Skeletal muscle cell (primary cell): ENCODE results near the gene CD9.
A peak's percentile ranks its signal among the peaks of the same experiment; 100 is the strongest.

Source experiments
- DNase-seq: peaks from one replicate; pipeline ENCODE4 v3.0.0-alpha.2; 2010; ENCODE audit warnings: low read depth
- H3K4me3 ChIP-seq: 2 replicates; pipeline ENCODE4 v1.5.1; 2011; ENCODE audit warnings: low read depth, mild to moderate bottlenecking, control low read depth, low read length, moderate library complexity

Gene CD9

GRCh38 chr12:6214633-6215032, 14.4 kb downstream of the CD9 start:
- DNase-seq: no peak

DNA sequence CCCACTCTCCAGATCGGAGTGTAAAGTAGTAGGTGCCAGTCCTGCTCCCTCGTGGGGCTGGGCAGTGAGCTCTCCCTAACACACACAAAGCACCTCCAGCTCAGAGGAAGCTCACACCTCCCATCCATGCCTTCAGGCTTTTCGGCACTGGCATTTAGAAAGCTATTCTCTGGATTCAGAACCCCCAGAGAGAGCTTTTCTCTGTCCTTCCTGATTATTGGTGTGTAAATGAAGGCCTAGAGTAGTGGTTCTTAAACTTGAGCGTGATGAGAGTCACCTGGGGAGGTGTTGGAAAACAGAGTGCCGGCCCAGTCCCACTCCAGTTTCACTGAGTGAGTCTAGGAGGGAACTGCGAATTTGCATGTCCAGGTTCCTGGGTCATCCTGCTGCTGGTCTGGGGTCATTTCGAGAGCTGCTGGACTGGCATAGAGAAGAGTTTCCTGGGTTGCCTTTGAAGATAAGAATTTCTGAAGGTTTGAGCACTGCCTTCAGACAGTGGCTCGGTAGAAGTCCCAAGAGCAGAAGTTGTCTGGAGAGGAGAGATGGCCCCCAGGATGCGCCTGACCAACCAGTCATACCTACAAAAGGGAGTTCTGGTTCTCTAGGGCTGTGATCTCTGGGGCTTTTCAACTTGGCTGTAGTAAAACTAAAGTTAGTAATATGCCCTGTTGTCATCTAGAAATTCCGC, 15.1 kb downstream of the CD9 start:
- DNase-seq: no peak
- no peak overlapping the region for H3K4me3 ChIP-seq

More at GRCh38 chr12:6214633-6215032, 14.4 kb downstream of the CD9 start:
- H3K4me3 ChIP-seq: no peak overlapping the region

DNA sequence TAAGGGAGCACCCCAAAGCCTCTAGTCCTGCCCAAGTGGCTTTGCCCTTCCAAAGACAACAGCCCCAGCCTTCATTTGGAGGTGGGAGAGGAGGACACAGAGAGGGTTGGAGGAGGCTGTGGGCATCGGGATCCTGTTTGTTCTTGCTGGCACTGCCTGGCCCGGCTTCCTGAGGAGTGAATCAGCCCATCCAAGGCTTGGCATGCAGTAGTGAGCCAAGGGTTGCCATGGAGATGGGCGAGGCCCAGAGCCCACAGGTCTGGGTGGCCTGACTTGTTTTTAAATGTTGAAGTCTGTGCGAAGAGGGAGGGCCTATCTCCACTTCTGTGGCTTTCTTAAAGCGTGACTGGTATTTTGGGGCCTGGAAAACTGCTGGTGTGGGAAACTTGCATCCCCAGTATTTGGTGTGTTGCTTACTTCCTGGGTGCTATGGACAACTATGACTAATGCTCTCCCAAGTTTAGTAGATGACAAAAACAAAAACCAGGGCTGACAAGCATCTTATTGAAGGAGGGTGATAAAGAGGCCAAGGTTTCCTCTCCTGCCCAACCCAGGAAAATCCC, 15.8 kb downstream of the CD9 start:
- no peak for DNase-seq
- H3K4me3 ChIP-seq: no peak overlapping the region

- DNase-seq: no peak
- H3K4me3 ChIP-seq: no peak overlapping the region
Observed at GRCh38 chr12:6216581-6216980, 16.4 kb downstream of the CD9 start.

GRCh38 chr12:6218347-6218925, 18.2 kb downstream of the CD9 start:
- no peak for DNase-seq

GRCh38 chr12:6219980-6220379, 19.8 kb downstream of the CD9 start:
- no peak overlapping the region for H3K4me3 ChIP-seq
- no peak for DNase-seq

More at GRCh38 chr12:6218347-6218925, 18.2 kb downstream of the CD9 start:
- H3K4me3 ChIP-seq: no peak overlapping the region

GRCh38 chr12:6221146-6221545, 20.9 kb downstream of the CD9 start:
- no peak overlapping the region for H3K4me3 ChIP-seq
- no peak for DNase-seq

GRCh38 chr12:6222078-6222654, 22.0 kb downstream of the CD9 start:
- no peak overlapping the region for H3K4me3 ChIP-seq
- no peak for DNase-seq

DNA sequence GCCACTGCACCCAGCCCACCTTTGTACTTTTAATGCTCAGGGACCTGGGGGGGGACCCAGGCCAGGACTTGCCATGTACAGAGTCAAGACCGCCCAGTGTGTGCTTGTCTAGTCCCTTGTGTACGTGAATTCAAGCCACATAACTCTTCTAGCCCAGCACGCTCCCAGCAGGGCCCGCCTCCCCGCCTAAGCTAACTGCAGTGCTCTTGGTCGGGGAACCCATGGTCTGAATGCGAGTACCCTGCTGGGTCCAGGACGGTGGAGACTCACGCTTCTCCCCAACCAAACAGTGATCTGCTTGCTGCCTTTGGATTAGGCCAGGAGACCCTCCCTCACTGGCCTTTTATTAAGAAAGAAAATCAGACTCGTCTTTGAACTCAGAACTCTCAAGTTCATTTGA, 23.3 kb downstream of the CD9 start:
- DNase-seq: no peak
- no peak overlapping the region for H3K4me3 ChIP-seq

- no peak overlapping the region for H3K4me3 ChIP-seq
- no peak for DNase-seq
Observed at GRCh38 chr12:6224550-6224949, 24.4 kb downstream of the CD9 start.

DNA sequence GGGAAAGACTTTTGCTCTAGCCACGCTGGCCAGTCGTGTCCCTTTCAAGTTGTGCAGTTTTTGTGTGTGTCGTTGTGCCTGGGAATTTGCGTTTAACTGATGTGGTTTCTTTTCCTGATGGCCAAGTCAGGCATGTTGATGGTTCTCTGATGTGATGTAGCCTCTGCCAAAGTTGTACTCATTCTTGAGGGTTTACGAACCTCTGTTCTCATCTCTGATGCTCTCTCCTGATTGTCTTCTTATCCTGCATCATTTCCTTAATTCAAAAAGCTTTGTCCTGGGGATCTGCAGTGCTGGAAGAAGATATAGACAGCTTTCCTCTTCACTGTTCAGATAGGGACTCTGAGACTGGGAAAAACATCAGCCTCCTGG, 25.4 kb downstream of the CD9 start:
- no peak for DNase-seq

DNA sequence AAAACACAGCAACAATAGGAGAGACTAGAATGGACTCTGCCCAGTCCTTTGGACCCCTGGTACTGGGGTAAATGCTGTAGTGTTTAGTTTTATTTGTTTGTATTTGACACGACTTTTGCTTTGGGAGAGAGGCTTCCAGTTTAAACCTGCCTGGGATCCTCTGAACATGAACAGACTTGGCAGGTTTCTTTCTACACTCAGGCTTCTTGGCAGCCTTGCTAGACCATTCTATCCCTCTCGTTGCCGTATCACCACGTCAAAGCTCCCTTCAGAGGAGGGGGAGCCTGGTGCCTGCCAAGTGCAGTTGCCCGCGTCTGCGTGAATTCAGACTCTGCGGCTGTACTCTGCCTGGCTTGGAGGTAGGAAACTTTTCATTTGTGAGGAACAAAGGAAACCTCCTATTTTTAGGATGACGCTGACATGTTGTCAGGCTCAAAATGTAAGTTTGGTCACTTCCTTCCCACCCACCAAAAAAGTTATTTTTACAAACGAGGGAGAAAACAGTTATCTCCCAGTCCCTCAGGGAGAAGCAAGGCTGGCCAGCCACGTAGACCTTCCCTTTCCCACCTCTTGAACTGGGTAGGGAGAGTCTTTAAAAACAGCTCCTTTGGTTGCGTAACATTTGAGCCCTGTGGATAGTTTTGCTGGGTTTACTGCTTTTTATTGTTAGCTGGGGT, 25.9 kb downstream of the CD9 start:
- H3K4me3 ChIP-seq: no peak overlapping the region
- DNase-seq: no peak

More for the DNA sequence above, 25.4 kb downstream of the CD9 start:
- no peak overlapping the region for H3K4me3 ChIP-seq

GRCh38 chr12:6226679-6227051, 26.5 kb downstream of the CD9 start:
- no peak overlapping the region for H3K4me3 ChIP-seq
- no peak for DNase-seq

- no peak for DNase-seq
- no peak overlapping the region for H3K4me3 ChIP-seq
Observed at GRCh38 chr12:6228535-6229223, 28.5 kb downstream of the CD9 start.

DNA sequence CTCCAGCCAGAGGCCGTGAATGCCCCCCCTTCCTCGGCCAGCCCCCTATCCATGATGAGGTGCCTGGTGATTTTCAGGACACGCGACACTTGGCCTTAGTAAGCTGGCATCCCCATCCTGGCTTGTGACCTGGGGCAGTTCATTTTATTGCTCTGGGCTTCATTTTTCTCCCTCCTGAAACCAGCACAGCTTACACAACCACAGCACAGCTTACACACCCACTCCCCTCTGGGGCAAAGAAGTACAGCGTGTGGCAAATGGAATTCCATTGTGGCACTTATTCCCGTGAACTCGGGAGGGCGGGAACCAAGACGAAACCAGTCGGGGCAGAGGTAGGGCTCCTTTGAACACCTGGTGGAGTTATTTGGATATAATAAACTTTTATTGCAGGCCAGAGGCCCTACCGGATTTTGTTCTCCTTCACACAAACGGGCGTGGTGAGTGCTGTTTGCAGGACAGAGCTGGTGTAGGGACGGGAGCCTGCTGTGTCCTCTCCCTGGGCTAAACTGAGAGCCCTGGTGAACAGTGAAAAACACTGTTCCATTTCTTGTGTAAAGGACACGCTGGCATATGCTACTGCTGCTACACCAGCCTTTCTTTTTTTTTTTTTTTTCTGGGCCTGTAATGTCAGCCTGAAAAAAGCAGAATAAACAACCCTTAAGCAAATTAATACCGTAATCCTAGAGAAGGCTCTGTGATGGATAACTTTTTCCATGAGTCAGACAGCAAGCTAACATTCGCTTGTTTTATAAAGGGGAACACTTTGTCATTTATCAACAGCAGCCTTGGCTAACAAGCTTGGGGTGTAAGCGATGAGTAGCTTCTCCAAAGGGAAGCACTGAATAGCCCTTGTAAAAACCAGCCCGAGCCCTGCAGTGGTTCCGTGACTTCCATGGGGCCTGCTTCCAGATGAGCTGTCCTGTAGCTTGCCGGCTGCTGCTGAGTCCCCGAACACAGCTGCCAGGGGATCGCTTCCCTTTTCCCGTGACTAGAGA, 29.3 kb downstream of the CD9 start:
- peak; percentile 54 for DNase-seq
- no peak overlapping the region for H3K4me3 ChIP-seq

DNA sequence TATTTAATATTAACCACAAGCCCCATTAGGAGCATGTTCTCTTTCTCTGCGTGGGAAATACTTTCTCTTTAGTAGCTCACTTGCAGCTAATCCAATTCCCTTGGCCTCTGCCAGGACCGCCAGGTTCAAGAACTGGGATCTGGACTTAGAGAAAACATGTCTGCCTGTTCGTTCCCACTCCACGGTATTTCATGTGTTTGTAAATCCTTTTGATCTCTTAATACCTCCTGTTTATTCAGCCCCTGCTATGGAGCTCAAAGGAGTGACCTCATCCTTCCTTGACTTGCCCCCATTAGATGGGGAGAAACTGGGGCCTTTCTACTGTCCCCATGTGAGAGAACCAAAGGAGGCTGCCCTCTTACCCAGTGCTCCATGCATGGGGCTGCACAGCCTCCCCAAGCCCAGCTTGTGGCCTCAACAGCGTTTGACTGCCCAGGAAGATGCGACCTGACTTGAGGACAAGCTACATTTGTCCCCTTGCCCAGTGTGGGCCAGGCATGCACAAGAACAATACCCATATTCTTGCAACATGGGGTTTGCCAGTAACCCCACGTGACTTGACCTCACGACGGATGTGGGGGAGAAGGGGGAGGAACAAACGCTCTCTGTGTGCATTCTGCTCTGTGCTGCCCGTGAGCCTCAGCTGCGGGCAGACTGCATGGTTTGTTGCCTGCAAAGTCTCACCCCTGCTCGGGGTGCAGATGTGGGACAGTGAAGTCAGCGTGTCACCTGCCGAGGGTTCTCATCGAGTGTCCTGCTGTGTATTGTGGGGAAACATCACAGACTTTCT, 30.3 kb downstream of the CD9 start:
- H3K4me3 ChIP-seq: no peak overlapping the region
- DNase-seq: no peak

GRCh38 chr12:6231359-6232268, 31.4 kb downstream of the CD9 start:
- no peak for DNase-seq

More at GRCh38 chr12:6231359-6232268, 31.4 kb downstream of the CD9 start:
- no peak overlapping the region for H3K4me3 ChIP-seq
